HepG2 (cell line): ENCODE results near the gene ADIPOR2.
A peak's percentile ranks its signal among the peaks of the same experiment; 100 is the strongest.

ENCODE experiments used
- BHLHE40 ChIP-seq: IDR thresholded peaks from 2 replicates; pipeline ENCODE4 v1.6.1; 2011; ENCODE audit warnings: low read length, improper control_type of control experiment
- EP300 ChIP-seq, 3 experiments: sonication (generic) in 1 of 3; formaldehyde crosslinking in 1 of 3; IDR thresholded peaks; 2 replicates each; pipeline versions ENCODE4 v1.5.1 to v1.6.1; 2011 to 2020; ENCODE audit warnings: low read depth in 2 of 3, low read length in 2 of 3, borderline replicate concordance in 1 of 3, improper control_type of control experiment in 1 of 3, mild to moderate bottlenecking in 1 of 3, missing genetic modification reagents in 1 of 3, moderate library complexity in 1 of 3
- HMGA1 ChIP-seq: sonication (generic); formaldehyde crosslinking; conservative IDR thresholded peaks from 2 replicates; pipeline ENCODE4 v1.4.0; 2020; ENCODE audit warnings: missing genetic modification reagents
- MAFG ChIP-seq: sonication (generic); formaldehyde crosslinking; IDR thresholded peaks from 2 replicates; pipeline ENCODE4 v1.5.1; 2020; ENCODE audit warnings: mild to moderate bottlenecking, missing genetic modification reagents
- MXI1 ChIP-seq: IDR thresholded peaks from 3 replicates; pipeline ENCODE4 v1.6.1; 2012; ENCODE audit warnings: low read depth, low read length, inconsistent platforms, borderline replicate concordance
- RARG ChIP-seq: sonication (generic); formaldehyde crosslinking; IDR thresholded peaks from 2 replicates; pipeline ENCODE4 v1.4.0; 2020; ENCODE audit warnings: low read depth, mild to moderate bottlenecking, missing genetic modification reagents
- SOX6 ChIP-seq, 2 experiments: fragments of 450-650 bp in 1 of 2; sonication (generic) in 1 of 2; formaldehyde crosslinking in 1 of 2; IDR thresholded peaks; 2 replicates each; pipeline versions ENCODE4 v1.4.0 to v1.6.1; 2017 to 2020; ENCODE audit warnings: antibody characterized with exemption in 1 of 2, mild to moderate bottlenecking in 1 of 2, missing genetic modification reagents in 1 of 2
- TAF1 ChIP-seq: sonication (generic); formaldehyde crosslinking; IDR thresholded peaks from 2 replicates; pipeline ENCODE4 v1.4.0; 2020; ENCODE audit warnings: missing genetic modification reagents
- YY1 ChIP-seq: IDR thresholded peaks from 2 replicates; pipeline ENCODE4 v1.6.1; 2011; ENCODE audit warnings: low read length, low read depth, moderate library complexity, mild to moderate bottlenecking; ENCODE audit not compliant: insufficient read depth, insufficient replicate concordance
- TF ChIP-seq, protein P1 (sequence below): sonication (generic); formaldehyde crosslinking; IDR thresholded peaks from 2 replicates; pipeline ENCODE4 v1.5.0; 2020; ENCODE audit warnings: mild to moderate bottlenecking, missing genetic modification reagents, moderate library complexity
- TF ChIP-seq, protein P2 (sequence below): sonication (generic); formaldehyde crosslinking; IDR thresholded peaks from 2 replicates; pipeline ENCODE4 v1.4.0; 2020; ENCODE audit warnings: missing genetic modification reagents, mild to moderate bottlenecking, borderline replicate concordance

GRCh38 chr12:1691123-1692007 is 495 bp downstream of the ADIPOR2 start:
- no peak for TF ChIP-seq MAFG (CRISPR knock-in tag)
- TF ChIP-seq YY1 = no peak
- no peak for TF ChIP-seq HMGA1 (CRISPR knock-in tag)
- TF ChIP-seq SOX6 (IDR thresholded peaks at IDR 0.05) = no peak
- no peak for TF ChIP-seq SOX6 (CRISPR knock-in tag; IDR thresholded peaks at IDR 0.05)
- TF ChIP-seq RARG (CRISPR knock-in tag) = no peak
- no peak for TF ChIP-seq EP300 (IDR thresholded peaks at IDR 0.05; ENCODE audit: low read depth in 2 of 2, low read length in 2 of 2)
- TF ChIP-seq EP300 (CRISPR knock-in tag; IDR thresholded peaks at IDR 0.05; ENCODE audit: borderline replicate concordance) = no peak
- no peak for TF ChIP-seq TAF1 (CRISPR knock-in tag)
- TF ChIP-seq, protein P1, sequence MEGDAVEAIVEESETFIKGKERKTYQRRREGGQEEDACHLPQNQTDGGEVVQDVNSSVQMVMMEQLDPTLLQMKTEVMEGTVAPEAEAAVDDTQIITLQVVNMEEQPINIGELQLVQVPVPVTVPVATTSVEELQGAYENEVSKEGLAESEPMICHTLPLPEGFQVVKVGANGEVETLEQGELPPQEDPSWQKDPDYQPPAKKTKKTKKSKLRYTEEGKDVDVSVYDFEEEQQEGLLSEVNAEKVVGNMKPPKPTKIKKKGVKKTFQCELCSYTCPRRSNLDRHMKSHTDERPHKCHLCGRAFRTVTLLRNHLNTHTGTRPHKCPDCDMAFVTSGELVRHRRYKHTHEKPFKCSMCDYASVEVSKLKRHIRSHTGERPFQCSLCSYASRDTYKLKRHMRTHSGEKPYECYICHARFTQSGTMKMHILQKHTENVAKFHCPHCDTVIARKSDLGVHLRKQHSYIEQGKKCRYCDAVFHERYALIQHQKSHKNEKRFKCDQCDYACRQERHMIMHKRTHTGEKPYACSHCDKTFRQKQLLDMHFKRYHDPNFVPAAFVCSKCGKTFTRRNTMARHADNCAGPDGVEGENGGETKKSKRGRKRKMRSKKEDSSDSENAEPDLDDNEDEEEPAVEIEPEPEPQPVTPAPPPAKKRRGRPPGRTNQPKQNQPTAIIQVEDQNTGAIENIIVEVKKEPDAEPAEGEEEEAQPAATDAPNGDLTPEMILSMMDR (CRISPR knock-in tag) = peak; percentile 50
- no peak for TF ChIP-seq BHLHE40
- TF ChIP-seq, protein P2, sequence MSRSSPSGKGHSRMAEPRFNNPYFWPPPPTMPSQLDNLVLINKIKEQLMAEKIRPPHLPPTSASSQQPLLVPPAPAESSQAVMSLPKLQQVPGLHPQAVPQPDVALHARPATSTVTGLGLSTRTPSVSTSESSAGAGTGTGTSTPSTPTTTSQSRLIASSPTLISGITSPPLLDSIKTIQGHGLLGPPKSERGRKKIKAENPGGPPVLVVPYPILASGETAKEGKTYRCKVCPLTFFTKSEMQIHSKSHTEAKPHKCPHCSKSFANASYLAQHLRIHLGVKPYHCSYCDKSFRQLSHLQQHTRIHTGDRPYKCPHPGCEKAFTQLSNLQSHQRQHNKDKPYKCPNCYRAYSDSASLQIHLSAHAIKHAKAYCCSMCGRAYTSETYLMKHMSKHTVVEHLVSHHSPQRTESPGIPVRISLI = no peak
- TF ChIP-seq MXI1 = no peak; the same call in 2 of the 3 replicates
